ENCODE results near the gene SCLY.

The SCLY gene

GRCh38 chr2:238129166-238130010 lies 68.6 kb downstream of the SCLY start:
- DNase-seq (ENCODE audit: low read depth, low spot score): no peak
- in situ Hi-C loops (cut with HindIII; ENCODE audit: low sequenced_read_pairs): no loop called here
- no peak overlapping the region for H3K4me3 ChIP-seq (ENCODE audit: low read depth, low read length)
- no peak for TF ChIP-seq CTCF (IDR thresholded peaks at IDR 0.05; ENCODE audit: low read depth, low read length)

GRCh38 chr2:238130111-238130695 lies 69.4 kb downstream of the SCLY start:
- in situ Hi-C loops (cut with HindIII; ENCODE audit: low sequenced_read_pairs): no loop called here
- no peak overlapping the region for H3K4me3 ChIP-seq (ENCODE audit: low read depth, low read length)
- no peak for TF ChIP-seq CTCF (IDR thresholded peaks at IDR 0.05; ENCODE audit: low read depth, low read length)
- no peak for DNase-seq (ENCODE audit: low read depth, low spot score)

DNA sequence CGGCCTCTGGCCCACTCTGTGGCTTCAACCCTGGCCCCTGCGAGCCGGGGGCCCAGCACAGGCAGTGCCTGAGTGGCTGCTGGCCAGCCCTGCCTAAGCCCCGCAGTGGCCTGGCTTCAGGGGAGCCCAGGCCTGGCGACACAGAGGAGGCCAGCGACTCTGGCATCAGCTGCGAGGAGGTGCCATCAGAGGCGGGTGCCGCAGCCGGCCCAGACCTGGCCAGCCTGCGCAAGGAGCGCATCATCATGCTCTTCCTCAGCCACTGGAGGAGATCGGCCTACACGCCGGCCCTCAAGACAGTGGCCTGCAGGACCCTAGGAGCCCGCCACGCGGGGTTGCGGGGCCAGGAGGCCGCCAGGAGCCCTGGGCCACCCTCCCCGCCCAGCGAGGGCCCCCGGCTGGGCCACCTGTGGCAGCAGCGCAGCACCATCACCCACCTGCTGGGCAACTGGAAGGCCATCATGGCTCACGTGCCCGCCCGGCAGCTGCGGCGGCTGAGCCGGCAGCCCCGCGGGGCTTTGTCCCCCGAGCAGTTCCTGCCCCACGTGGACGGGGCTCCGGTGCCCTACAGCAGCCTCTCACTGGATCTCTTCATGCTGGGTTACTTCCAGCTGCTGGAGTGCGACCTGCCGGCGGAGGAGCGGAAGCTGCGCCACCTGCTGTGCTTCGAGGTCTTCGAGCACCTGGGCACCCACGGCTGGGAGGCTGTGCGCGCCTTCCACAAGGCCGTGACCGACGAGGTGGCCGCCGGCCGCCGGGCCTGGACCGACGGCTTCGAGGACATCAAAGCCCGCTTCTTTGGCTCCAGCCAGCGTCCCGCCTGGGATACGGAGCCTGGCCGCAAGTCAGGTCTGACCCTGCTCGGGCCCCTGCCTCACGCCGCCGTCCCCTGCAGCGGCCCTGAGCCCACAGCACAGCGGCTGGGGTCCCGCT lies 70.2 kb downstream of the SCLY start:
- in situ Hi-C loops (cut with HindIII; ENCODE audit: low sequenced_read_pairs): no loop called here
- H3K4me3 ChIP-seq (ENCODE audit: low read depth, low read length): no peak overlapping the region
- no peak for DNase-seq (ENCODE audit: low read depth, low spot score)
- no peak for TF ChIP-seq CTCF (IDR thresholded peaks at IDR 0.05; ENCODE audit: low read depth, low read length)

DNA sequence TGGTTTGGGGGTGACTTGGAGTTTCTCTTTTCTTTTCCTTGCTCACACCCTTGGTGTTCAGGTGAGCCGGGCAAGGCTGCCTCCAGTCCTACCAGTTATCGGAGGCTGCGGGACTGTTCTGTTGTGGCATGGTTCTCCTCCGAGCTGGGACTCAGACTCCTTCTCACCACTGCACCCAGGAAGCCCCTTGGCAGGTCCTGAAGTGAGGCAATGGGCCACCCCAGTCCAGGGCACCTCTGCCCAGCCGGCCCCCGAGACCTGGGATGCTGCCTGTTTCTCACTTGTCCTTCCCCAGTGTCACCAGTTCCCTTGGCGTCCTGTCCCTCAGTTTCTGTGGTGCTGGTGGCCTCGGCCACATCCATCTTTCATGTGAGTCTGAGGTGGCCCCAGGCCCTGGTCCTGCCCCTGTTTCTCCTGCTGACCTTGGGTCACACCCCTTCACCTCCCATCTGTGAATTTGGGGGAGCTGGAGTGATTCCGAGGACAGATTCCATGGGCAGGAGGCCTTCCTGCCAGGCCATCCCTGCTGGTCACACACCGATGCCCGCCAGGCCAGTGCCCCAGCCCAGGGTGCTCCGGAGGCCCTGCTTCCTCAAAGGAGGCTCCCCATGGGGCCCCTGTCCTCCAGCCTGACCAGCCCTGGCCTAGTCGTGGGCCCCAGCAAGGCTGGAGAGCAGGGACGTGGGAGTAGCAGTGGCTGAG lies 71.1 kb downstream of the SCLY start:
- in situ Hi-C loops (cut with HindIII; ENCODE audit: low sequenced_read_pairs): no loop called here
- no peak for TF ChIP-seq CTCF (IDR thresholded peaks at IDR 0.05; ENCODE audit: low read depth, low read length)

DNA sequence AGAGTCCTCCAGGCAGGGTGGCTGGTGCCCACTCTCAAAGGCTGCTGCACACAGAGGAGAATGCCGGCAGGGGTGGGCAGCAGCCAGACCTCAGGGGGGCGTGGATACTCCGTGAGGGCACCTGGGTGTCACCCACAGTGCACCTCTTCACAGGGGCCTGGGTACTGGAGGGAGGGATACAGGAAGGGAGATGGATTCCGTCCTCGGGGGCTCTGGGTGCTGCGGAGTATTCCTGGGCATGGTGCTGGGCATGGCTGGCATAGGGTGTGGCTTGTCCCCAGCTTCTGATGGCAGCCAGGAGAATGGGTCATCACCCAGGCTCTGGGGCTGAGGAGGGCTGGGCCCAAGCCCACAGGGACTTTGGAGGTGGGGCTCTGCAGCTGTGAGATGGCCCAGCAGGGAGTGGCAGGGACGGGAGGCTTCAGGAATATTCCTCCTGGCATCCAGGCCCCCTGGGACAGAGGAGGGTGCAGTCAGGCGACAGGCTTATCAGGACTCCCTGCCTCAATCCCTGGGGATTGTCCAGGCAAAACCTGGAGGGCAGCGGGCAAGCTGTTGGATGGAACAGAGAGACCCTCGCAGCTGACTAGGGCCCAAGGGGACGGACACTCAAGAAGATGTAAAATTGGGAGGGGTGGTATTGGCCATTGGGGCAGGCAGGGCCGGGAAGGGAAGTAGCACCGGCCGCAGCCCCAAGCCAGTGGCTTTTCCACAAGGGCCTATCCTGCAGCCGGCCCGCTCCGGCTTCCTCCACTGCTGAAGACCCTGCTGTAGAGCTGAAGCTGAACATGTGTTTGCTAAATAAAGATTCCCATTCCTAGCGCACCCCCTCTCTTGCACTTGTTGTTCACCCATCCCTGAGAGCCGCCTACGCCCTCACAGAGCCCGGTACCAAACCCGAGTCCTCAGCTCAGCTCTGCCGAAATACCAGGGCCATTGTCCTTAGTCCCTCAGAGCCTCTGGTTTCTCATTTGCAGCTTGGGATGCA lies 72.0 kb downstream of the SCLY start:
- in situ Hi-C loops (cut with HindIII; ENCODE audit: low sequenced_read_pairs): no loop called here
- H3K4me3 ChIP-seq (ENCODE audit: low read depth, low read length): no peak overlapping the region
- no peak for DNase-seq (ENCODE audit: low read depth, low spot score)
- no peak for TF ChIP-seq CTCF (IDR thresholded peaks at IDR 0.05; ENCODE audit: low read depth, low read length)

More for the DNA sequence above, 71.1 kb downstream of the SCLY start:
- DNase-seq (ENCODE audit: low read depth, low spot score): no peak
- no peak overlapping the region for H3K4me3 ChIP-seq (ENCODE audit: low read depth, low read length)

Data from astrocyte of the spinal cord (primary cell).